HFF-Myc (cell line): ENCODE data around the gene CDH4.

ENCODE experiments used
- DNase-seq: peaks from one replicate; pipeline ENCODE4 v3.0.0-alpha.2; 2011; ENCODE audit warnings: low read depth; ENCODE audit errors: extremely low read depth
- H3K4me3 ChIP-seq: replicated peaks from 2 replicates; pipeline ENCODE4 v1.5.1; 2011; ENCODE audit warnings: low read depth, mild to moderate bottlenecking, control low read depth, low read length
- TF ChIP-seq, protein P1 (sequence below): IDR thresholded peaks from 2 replicates; pipeline ENCODE4 v1.5.1; 2012; ENCODE audit warnings: mild to moderate bottlenecking, low read depth, low read length, control low read depth; ENCODE audit errors: missing control alignments

CDH4 gene

GRCh38 chr20:61315319-61315718 lies 63.3 kb downstream of the CDH4 start:
- TF ChIP-seq, protein P1, sequence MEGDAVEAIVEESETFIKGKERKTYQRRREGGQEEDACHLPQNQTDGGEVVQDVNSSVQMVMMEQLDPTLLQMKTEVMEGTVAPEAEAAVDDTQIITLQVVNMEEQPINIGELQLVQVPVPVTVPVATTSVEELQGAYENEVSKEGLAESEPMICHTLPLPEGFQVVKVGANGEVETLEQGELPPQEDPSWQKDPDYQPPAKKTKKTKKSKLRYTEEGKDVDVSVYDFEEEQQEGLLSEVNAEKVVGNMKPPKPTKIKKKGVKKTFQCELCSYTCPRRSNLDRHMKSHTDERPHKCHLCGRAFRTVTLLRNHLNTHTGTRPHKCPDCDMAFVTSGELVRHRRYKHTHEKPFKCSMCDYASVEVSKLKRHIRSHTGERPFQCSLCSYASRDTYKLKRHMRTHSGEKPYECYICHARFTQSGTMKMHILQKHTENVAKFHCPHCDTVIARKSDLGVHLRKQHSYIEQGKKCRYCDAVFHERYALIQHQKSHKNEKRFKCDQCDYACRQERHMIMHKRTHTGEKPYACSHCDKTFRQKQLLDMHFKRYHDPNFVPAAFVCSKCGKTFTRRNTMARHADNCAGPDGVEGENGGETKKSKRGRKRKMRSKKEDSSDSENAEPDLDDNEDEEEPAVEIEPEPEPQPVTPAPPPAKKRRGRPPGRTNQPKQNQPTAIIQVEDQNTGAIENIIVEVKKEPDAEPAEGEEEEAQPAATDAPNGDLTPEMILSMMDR = no peak

GRCh38 chr20:61316346-61316745 lies 64.3 kb downstream of the CDH4 start:
- TF ChIP-seq, protein P1 = no peak
- DNase-seq = no peak
- no peak overlapping the region for H3K4me3 ChIP-seq

More at GRCh38 chr20:61315319-61315718, 63.3 kb downstream of the CDH4 start:
- no peak for DNase-seq
- no peak overlapping the region for H3K4me3 ChIP-seq

DNA sequence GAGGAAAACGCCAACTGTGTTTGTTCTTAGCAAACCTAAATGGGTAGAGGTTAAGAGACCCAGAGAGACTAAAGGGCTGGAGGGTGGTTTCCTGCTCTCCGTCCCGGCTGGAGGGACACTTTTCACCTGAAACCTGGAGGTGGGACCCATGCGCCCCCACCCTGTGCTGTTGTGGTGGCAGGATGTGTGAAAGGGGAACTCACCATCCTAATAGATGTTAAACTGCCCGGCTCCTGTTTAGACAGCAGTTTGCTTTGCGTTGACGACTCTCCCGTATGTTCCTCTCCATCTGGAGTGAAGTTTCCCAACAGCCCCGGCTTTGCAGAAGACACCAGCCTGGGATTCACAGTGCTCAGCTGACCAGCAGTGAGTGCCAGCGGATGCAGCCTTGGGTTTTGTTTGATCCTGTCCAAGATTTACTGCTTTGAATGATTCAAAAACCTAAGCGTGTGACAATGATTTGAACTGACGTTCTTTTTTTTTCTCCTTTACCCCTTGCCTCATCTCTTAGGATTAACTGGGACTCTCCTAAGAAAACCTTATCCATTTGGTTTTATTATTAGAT lies 66.0 kb downstream of the CDH4 start:
- DNase-seq = no peak

DNA sequence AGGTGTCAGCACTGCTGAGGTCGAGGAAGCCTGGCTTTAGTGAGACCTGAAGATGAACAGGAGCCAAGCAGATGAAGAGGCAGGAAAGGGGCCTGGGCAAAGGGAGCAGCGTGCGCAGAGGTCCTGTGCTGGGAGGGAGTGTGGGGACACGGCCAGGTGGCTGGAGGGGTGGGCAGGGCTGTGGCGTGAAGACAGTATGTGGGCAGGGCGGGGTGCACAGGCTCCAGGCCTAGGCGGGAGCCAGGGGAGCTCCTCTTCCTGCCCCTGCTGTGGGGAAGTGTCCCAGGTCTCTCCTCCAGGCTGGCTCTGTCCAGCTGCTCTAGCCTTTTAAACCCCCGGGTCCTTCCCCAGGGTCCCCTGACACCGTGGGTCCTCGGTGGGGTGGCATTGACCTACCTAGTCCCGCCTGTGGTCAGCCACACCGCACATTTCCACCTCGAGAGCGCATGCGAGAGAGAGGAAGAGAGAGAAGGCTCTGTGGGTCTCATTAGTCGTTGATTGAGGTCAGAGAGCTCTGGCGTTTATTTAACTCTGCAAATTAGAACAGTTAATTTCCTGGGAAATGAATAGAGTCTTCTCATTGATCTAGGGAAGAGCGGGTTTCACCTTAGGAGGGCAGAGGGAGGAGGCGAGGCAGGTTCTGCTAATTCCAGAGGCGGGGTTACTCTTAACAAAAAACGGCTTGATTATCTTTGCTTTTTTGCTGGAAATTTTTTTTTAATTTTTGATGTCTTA lies 68.8 kb downstream of the CDH4 start:
- TF ChIP-seq, protein P1 = no peak
- no peak overlapping the region for H3K4me3 ChIP-seq
- DNase-seq = no peak

More for the DNA sequence above, 66.0 kb downstream of the CDH4 start:
- no peak overlapping the region for H3K4me3 ChIP-seq
- TF ChIP-seq, protein P1 = no peak

- no peak overlapping the region for H3K4me3 ChIP-seq
- DNase-seq = no peak
- TF ChIP-seq, protein P1 = no peak
Observed at GRCh38 chr20:61321481-61321880, 69.4 kb downstream of the CDH4 start.

GRCh38 chr20:61322151-61322865 lies 70.2 kb downstream of the CDH4 start:
- TF ChIP-seq, protein P1 = no peak

More at GRCh38 chr20:61322151-61322865, 70.2 kb downstream of the CDH4 start:
- DNase-seq = no peak
- H3K4me3 ChIP-seq = no peak overlapping the region
